G401.6 (cell line): ENCODE measurements around the gene HAX1.
"Not testable (repeated sequence)": the region's sequence is repeated elsewhere in the genome, so short reads cannot be mapped to it uniquely, and the experiment has no call there.

Experiments
- FAIRE-seq: peaks from 2 replicates; lab custom pipeline; 2012; peaks lifted over from hg19 to GRCh38; lab: Jason Lieb, UNC

The HAX1 gene

DNA sequence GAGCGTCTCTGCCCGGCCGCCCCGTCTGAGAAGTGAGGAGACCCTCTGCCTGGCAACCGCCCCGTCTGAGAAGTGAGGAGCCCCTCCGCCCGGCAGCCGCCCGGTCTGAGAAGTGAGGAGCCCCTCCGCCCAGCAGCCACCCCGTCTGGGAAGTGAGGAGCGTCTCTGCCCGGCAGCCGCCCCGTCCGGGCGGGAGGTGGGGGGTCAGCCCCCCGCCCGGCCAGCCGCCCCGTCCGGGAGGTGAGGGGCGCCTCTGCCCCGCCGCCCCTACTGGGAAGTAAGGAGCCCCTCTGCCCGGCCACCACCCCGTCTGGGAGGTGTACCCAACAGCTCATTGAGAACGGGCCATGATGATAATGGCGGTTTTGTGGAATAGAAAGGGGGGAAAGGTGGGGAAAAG is 15.2 kb downstream of the HAX1 start:
- not testable (repeated sequence) for FAIRE-seq

DNA sequence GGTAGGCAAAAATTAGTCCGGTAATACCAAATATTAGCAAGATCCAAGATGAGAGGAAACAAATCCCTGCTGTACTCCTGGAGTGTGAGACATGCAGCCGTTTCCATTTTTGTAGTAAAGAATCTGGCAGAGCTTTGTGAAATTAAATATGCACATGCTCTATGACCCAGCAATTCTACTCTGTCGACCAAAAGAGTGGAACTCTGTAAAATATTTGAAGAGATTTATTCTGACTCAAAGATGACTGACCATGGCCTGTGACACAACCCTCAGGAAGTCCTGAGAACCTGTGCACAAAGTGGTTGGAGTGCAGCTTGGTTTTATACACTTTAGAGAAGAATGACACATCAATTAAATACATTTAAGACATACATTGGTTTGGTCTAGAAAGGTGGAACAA is 16.2 kb downstream of the HAX1 start:
- no peak for FAIRE-seq

DNA sequence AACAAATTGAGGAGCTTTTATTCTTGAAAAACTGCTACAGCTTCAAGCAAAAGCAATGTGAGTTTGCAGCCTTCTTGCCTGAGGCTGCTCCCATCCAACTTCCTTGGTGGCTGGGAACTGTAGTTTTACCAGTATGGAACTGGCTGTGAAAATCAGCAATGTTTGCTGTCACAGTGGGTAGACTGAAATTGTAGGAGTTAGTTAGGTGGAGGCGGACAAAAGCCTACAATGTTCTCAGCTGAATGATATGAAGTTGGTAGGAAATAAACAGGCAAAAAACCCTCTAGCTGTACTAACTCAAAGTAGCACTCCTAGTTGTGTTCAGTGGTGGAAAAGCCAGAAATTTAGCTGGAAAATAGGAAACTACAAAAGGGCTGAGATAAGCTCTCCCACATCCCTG is 18.5 kb downstream of the HAX1 start:
- FAIRE-seq = no peak

DNA sequence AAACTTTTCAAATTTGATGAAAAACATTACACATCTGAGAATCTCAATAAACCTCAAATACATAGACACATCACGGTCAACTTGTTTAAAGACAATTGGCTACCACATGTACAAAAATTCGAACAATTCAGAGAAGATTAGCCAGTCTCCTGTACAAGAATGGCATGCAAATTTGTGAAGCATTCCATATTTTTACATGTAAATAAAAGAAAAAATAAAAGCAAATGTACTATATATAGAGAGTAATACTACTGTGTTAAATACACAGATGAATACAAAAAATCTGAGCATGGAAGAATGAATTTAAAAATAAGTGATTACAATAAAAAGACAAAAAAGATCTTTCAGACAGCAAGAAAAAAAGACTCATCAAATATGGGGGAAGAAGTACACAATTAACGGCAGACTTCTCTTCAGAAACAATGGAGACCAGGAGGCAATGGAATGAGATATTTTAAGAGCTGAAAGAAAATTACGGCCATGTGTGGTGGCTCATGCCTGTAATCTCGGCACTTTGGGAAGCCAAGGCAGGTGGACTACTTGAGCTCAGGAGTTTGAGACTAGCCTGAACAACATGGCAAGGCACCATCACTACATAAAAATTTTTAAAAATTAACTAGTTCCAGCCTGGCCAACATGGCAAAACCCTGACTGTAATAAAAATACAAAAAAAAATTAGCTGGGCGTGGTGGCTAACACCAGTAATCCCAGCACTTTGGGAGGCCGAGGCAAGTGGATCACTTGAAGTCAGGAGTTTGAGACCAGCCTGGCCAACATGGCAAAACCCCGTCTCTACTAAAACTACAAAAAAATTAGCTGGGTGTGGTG is 23.2 kb downstream of the HAX1 start:
- FAIRE-seq = peak; percentile 78

- no peak for FAIRE-seq
Measured at GRCh38 chr1:154301582-154301981, 29.2 kb downstream of the HAX1 start.

GRCh38 chr1:154304664-154305337 is 32.4 kb downstream of the HAX1 start:
- no peak for FAIRE-seq

GRCh38 chr1:154306151-154306550 is 33.7 kb downstream of the HAX1 start:
- FAIRE-seq = no peak

DNA sequence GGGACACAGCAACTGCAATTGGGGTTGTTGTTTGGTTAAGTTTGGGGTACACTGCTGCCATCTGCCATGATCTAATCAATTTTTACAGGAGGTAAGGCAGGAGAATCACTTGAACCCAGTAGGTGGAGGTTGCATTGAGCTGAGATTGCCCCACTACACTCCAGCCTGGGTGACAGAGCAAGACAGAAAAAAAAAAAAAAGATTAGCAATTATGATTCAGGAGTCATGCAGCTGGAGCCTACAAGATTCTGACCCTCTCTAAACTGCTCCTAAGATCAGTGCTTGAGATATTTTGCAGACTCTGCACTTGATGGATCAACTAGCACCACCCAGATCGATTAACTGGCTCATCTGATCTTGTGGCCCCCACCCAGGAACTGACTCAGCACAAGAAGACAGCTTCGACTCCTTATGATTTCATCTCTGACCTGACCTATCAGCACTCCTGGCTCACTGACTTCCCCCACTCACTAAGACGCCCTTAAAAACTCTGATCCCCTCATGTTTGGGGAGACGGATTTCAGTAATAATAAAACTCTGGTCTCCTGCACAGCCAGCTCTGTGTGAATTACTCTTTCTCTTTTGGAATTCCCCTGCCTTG is 35.3 kb downstream of the HAX1 start:
- FAIRE-seq = not testable (repeated sequence)

DNA sequence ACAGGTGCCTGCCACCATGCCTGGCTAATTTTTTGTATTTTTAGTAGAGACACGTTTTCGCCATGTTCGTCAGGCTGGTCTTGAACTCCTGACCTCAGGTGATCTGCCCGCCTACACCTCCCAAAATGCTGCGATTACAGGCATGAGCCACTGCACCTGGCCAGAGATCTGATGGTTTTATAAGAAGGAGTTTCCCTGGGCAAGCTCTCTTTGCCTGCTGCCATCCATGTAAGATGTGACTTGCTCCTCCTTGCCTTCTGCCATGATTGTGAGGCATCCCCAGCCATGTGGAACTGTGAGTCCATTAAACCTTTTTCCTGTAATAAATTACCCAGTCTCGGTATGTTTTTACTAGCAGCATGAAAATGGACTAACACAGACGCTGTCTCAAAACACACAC is 36.7 kb downstream of the HAX1 start:
- not testable (repeated sequence) for FAIRE-seq

DNA sequence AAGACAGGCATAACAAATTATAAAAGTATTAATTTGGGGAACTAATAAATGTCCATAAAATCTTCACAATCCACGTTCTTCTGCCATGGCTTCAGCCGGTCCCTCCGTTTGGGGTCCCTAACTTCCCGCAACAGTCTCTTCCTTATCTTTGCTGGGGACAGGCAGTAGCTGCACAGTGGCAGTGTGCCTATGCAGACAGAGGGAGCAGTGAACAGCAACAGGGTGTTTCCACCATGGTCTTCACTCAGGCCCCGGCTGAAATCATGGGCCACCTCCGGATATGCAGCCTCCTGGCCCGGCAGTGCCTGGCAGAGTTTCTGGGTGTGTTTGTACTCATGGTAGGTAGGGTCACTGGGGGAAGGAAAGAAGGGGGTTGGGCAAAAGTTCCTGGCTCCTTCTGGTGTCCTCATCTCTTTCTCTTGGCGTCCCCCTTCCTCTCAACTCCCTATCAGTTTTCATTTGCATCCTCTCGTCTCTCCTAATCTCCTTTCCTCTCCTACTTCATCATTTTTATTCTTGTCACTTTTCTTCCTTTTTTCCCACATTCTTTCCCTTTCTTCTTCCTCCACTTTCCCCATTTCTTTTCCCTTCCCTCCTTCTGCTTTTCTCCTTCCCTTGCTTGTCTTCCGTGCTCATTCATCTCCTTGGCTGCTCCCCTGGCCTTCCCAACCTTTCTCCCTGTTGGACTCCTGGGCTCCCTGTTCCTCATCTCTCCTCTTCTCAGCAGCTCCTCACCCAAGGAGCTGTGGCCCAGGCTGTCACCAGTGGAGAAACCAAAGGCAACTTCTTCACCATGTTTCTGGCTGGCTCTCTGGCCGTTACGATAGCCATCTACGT is 40.0 kb downstream of the HAX1 start:
- not testable (repeated sequence) for FAIRE-seq

DNA sequence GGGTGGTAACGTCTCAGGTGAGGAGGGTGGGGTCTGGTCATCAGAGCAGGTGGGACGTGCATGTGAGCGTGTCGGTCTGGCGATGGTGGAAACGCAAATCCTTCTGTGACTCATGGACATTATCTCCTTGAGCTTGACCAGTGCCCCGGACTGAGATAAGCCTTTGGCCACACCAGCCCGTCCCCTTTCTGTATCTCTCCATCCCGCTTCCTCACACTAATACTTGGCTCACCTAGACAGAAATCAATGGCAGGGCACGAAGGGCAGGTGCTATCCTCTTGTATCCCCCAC is 40.6 kb downstream of the HAX1 start:
- FAIRE-seq = no peak

DNA sequence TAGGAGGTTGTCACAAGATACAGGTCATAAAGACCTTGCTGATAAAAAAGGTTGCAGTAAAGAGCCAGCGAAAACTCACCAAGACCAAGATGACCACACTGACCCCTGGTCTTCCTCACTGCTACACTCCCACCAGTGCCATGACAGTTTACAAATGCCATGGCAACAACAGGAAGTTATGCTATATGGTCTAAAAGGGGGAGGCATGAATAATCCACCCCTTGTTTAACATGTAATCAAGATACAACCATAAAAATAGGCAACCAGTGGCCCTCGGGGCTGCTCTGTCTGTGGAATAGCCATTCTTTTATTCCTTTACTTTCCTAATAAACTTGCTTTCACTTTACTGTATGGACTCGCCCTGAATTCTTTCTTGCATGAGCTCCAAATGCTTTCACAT is 41.8 kb downstream of the HAX1 start:
- not testable (repeated sequence) for FAIRE-seq

- no peak for FAIRE-seq
Measured at GRCh38 chr1:154316704-154317103, 44.3 kb downstream of the HAX1 start.

- no peak for FAIRE-seq
Measured at GRCh38 chr1:154318386-154318785, 46.0 kb downstream of the HAX1 start.

- no peak for FAIRE-seq
Measured at GRCh38 chr1:154320882-154321608, 48.6 kb downstream of the HAX1 start, which contains the start of gene AQP10. TSS of gene AQP10 (plus strand) at chr1:154321093. CDS start at chr1:154321156, 63 bp downstream.

- FAIRE-seq = not testable (repeated sequence)
Measured at GRCh38 chr1:154321609-154321934, 49.1 kb downstream of the HAX1 start.

GRCh38 chr1:154323493-154323892 is 51.1 kb downstream of the HAX1 start:
- FAIRE-seq = no peak

- FAIRE-seq = no peak
Measured at GRCh38 chr1:154324241-154324640, 51.8 kb downstream of the HAX1 start.

DNA sequence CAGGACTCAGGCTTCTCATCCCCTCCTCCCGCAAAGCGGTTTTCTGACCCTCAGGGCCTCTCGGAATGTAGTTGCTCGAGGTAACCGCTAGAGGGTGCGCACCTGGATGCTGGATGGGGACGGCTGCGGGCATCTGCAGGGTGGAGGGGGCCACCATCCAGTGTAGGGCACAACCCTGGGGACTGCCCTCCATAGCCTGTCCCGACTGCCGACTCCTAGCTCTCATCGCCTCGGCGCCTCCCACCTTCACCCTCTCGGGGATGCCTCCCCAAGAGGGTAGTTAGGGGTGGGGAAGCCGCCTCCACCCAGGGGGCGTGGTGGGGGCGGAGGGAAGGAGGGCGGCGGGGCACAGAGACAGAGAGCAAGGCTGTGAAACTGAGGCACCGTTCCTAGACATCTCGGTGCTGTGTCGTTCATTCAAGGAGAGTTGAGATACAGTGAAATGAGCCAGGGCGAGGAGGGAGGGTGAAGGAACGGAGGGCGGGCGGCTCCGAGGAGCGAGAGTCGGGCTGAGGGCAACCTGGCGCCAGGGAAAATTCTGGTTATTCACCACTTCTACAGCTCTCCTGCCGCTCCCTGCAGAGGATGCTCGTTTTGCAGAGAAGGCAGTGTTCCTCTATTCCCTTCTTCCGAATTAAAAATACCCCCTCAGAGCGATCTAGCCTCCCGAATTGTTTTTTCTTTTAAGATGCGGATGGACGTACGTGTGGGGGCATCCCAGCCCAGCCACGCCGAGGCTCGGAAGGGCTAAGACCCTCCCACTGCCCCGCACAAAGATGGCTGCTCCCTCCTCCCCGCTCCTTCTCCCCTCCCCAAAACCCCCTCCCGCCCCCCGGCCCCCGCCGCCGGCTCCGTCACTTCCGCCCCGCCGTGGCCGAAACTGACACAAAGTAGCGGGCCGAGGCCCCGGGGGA is 52.5 kb downstream of the HAX1 start, which contains the start of gene ATP8B2:
TSS of gene ATP8B2 (plus strand) at position 857 of the 914 bp plus-strand sequence. CDS start 2,617 bp downstream, outside the sequence.
- no peak for FAIRE-seq
